ENCODE data around the gene LRRFIP2.

LRRFIP2 gene

GRCh38 chr3:37092484-37092883 lies 81.9 kb downstream of the LRRFIP2 start:
- H3K27ac ChIP-seq (ENCODE audit: low read depth, low read length) = no peak overlapping the region
- no peaks in the 10 kb centered on the region for H3K27me3 ChIP-seq (ENCODE audit: control insufficient read depth in 1 of 2, insufficient read depth in 2 of 2, low read length in 2 of 2)
- H3K4me3 ChIP-seq (ENCODE audit: low read depth in 1 of 2, low read length in 2 of 2) = no peak overlapping the region
- H3K9me3 ChIP-seq (ENCODE audit: low read length) = no peaks in the 10 kb centered on the region
- no peak overlapping the region for H3K9ac ChIP-seq (ENCODE audit: low read length)
- H3K4me1 ChIP-seq (ENCODE audit: insufficient read depth, low read length) = peaks cover 4% of the 10 kb centered on the region
- peaks cover 17% of the 10 kb centered on the region for H3K36me3 ChIP-seq (ENCODE audit: insufficient read depth, low read length)

DNA sequence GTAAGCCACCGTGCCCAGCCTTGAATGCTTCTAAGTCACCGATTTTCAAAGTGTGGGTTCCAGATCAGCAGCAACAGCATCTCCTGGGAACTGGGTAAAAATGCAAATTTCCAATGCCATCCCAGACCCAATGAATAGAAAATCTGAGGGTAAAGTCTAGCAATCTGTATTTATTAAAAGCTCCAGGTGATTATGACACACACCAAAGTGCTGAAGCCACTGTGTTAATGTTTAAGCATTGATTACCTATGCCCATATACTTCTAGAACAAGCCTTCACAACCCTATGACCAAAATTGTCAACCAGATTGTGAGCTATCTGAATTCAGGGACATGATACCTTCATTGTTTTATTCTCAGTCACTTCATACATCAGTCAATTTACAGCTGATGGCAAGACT lies 86.5 kb downstream of the LRRFIP2 start:
- Histone ChIP-seq H3K27me3 (ENCODE audit: control insufficient read depth in 1 of 2, insufficient read depth in 2 of 2, low read length in 2 of 2) (no peaks in the 10 kb centered on the region), H3K4me1 (ENCODE audit: insufficient read depth, low read length) (no peaks in the 10 kb centered on the region), H3K4me3 (ENCODE audit: low read depth in 1 of 2, low read length in 2 of 2) (no peak overlapping the region), H3K9ac (ENCODE audit: low read length) (no peak overlapping the region), H3K9me3 (ENCODE audit: low read length) (no peaks in the 10 kb centered on the region), H3K36me3 (ENCODE audit: insufficient read depth, low read length) (peaks cover 15% of the 10 kb centered on the region), H3K27ac (ENCODE audit: low read depth, low read length) (no peak overlapping the region)

DNA sequence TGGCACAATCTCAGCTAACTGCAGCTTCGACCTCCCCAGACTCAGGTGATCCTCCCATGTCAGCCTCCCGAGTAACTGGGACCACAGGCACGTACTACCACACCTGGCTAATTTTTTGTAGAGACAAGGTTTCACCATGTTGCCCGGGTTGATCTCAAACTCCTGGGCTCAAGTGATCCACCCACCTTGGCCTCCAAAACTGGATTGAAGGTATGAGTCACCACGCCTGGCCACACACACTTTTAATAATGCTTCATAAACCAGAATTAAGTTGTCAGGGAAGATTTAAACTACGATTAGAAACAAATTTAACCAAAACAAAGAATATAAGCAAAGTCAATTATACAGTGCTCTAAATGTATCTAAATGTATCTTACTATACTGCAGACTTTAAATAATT lies 87.5 kb downstream of the LRRFIP2 start:
- Histone ChIP-seq H3K4me1 (ENCODE audit: insufficient read depth, low read length) (no peaks in the 10 kb centered on the region), H3K36me3 (ENCODE audit: insufficient read depth, low read length) (peaks cover 15% of the 10 kb centered on the region), H3K4me3 (ENCODE audit: low read depth in 1 of 2, low read length in 2 of 2) (no peak overlapping the region), H3K27me3 (ENCODE audit: control insufficient read depth in 1 of 2, insufficient read depth in 2 of 2, low read length in 2 of 2) (no peaks in the 10 kb centered on the region), H3K9me3 (ENCODE audit: low read length) (no peaks in the 10 kb centered on the region), H3K27ac (ENCODE audit: low read depth, low read length) (no peak overlapping the region), H3K9ac (ENCODE audit: low read length) (no peak overlapping the region)

GRCh38 chr3:37082317-37082716 lies 92.1 kb downstream of the LRRFIP2 start:
- no peaks in the 10 kb centered on the region for H3K9me3 ChIP-seq (ENCODE audit: low read length)
- H3K4me1 ChIP-seq (ENCODE audit: insufficient read depth, low read length) = no peaks in the 10 kb centered on the region
- H3K4me3 ChIP-seq (ENCODE audit: low read depth in 1 of 2, low read length in 2 of 2) = no peak overlapping the region
- H3K27ac ChIP-seq (ENCODE audit: low read depth, low read length) = no peak overlapping the region
- H3K36me3 ChIP-seq (ENCODE audit: insufficient read depth, low read length) = peaks cover 6% of the 10 kb centered on the region
- no peak overlapping the region for H3K9ac ChIP-seq (ENCODE audit: low read length)
- no peaks in the 10 kb centered on the region for H3K27me3 ChIP-seq (ENCODE audit: control insufficient read depth in 1 of 2, insufficient read depth in 2 of 2, low read length in 2 of 2)

GRCh38 chr3:37075955-37076354 lies 98.4 kb downstream of the LRRFIP2 start:
- Histone ChIP-seq H3K4me3 (ENCODE audit: low read depth in 1 of 2, low read length in 2 of 2) (no peak overlapping the region), H3K9me3 (ENCODE audit: low read length) (no peaks in the 10 kb centered on the region), H3K9ac (ENCODE audit: low read length) (no peak overlapping the region), H3K4me1 (ENCODE audit: insufficient read depth, low read length) (peaks cover 7% of the 10 kb centered on the region), H3K27me3 (ENCODE audit: control insufficient read depth in 1 of 2, insufficient read depth in 2 of 2, low read length in 2 of 2) (no peaks in the 10 kb centered on the region), H3K36me3 (ENCODE audit: insufficient read depth, low read length) (peaks cover 9% of the 10 kb centered on the region), H3K27ac (ENCODE audit: low read depth, low read length) (no peak overlapping the region)

DNA sequence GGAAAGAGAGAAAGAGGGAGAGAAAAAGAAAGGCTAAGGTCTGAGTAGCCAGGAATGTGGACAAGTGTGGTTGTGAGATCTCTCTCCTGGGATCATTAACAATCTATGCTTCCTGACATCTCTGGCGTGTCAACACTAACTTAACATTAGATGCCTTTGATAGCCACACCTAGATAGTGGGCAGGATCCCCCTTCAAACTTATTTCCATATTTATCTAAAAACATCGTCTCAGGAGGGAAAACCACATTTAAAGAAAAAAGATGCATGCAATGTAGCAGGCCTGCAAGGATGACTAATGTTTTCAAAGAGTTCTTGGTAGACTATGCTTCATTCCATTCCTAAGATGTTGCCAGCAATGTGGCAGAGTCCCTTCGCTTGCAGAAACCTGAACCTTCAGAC lies 100.2 kb downstream of the LRRFIP2 start:
- Histone ChIP-seq H3K4me3 (ENCODE audit: low read depth in 1 of 2, low read length in 2 of 2) (no peak overlapping the region), H3K4me1 (ENCODE audit: insufficient read depth, low read length) (peaks cover 7% of the 10 kb centered on the region), H3K27me3 (ENCODE audit: control insufficient read depth in 1 of 2, insufficient read depth in 2 of 2, low read length in 2 of 2) (no peaks in the 10 kb centered on the region), H3K27ac (ENCODE audit: low read depth, low read length) (no peak overlapping the region), H3K9me3 (ENCODE audit: low read length) (no peaks in the 10 kb centered on the region), H3K36me3 (ENCODE audit: insufficient read depth, low read length) (peaks cover 9% of the 10 kb centered on the region), H3K9ac (ENCODE audit: low read length) (no peak overlapping the region)

DNA sequence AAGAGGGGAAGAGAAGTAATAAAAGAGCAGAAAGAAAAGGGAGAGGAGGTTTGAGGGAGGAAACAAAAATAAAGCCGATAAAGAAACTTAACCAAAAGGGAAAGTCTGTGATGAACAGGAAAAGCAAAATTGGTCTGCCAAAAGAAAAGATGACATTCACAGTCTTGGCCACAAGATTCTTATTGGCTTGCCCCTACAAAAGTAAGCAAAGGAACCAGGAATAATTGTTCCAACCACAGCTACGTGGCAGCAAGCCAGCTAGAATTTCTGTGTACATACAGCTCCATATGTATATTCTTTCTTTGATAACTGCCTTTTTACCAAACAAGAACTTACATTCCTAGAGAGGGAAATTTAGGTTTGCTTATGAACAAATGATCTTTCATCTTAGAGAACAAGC lies 101.5 kb downstream of the LRRFIP2 start:
- H3K4me3 ChIP-seq (ENCODE audit: low read depth in 1 of 2, low read length in 2 of 2) = no peak overlapping the region
- peaks cover 7% of the 10 kb centered on the region for H3K4me1 ChIP-seq (ENCODE audit: insufficient read depth, low read length)
- peaks cover 9% of the 10 kb centered on the region for H3K36me3 ChIP-seq (ENCODE audit: insufficient read depth, low read length)
- H3K9ac ChIP-seq (ENCODE audit: low read length) = no peak overlapping the region
- no peak overlapping the region for H3K27ac ChIP-seq (ENCODE audit: low read depth, low read length)
- no peaks in the 10 kb centered on the region for H3K27me3 ChIP-seq (ENCODE audit: control insufficient read depth in 1 of 2, insufficient read depth in 2 of 2, low read length in 2 of 2)
- no peaks in the 10 kb centered on the region for H3K9me3 ChIP-seq (ENCODE audit: low read length)

- Histone ChIP-seq H3K4me3 (ENCODE audit: low read depth in 1 of 2, low read length in 2 of 2) (no peak overlapping the region), H3K27me3 (ENCODE audit: control insufficient read depth in 1 of 2, insufficient read depth in 2 of 2, low read length in 2 of 2) (no peaks in the 10 kb centered on the region), H3K9ac (ENCODE audit: low read length) (no peak overlapping the region), H3K9me3 (ENCODE audit: low read length) (no peaks in the 10 kb centered on the region), H3K27ac (ENCODE audit: low read depth, low read length) (no peak overlapping the region), H3K4me1 (ENCODE audit: insufficient read depth, low read length) (peaks cover 7% of the 10 kb centered on the region), H3K36me3 (ENCODE audit: insufficient read depth, low read length) (peaks cover 9% of the 10 kb centered on the region)
These were observed 102.5 kb downstream of the LRRFIP2 start for GRCh38 chr3:37071921-37072320.

DNA sequence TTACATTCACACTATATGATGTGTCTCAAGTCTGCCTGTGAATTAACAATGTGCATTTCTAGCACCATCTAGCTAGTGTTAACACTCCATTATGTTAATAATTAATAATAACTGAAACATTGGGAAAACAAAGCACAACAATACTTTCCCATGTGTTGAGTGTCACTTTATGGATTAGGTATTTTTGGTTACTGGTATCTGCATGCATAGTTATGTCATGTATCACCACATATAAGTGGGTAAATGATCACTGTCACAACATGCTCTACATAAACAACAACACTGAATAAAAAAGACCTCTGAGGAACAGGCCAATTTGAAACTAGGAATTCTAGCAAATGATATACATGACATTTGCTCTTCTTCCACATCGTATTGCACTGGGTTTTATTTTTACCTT lies 106.4 kb downstream of the LRRFIP2 start:
- Histone ChIP-seq H3K27me3 (ENCODE audit: control insufficient read depth in 1 of 2, insufficient read depth in 2 of 2, low read length in 2 of 2) (no peaks in the 10 kb centered on the region), H3K36me3 (ENCODE audit: insufficient read depth, low read length) (peaks cover 23% of the 10 kb centered on the region), H3K4me1 (ENCODE audit: insufficient read depth, low read length) (peaks cover 7% of the 10 kb centered on the region), H3K27ac (ENCODE audit: low read depth, low read length) (no peak overlapping the region), H3K4me3 (ENCODE audit: low read depth in 1 of 2, low read length in 2 of 2) (no peak overlapping the region), H3K9me3 (ENCODE audit: low read length) (no peaks in the 10 kb centered on the region), H3K9ac (ENCODE audit: low read length) (no peak overlapping the region)

- H3K9me3 ChIP-seq (ENCODE audit: low read length) = no peaks in the 10 kb centered on the region
- peaks cover 2% of the 10 kb centered on the region for H3K4me1 ChIP-seq (ENCODE audit: insufficient read depth, low read length)
- no peak overlapping the region for H3K4me3 ChIP-seq (ENCODE audit: low read depth in 1 of 2, low read length in 2 of 2)
- H3K9ac ChIP-seq (ENCODE audit: low read length) = no peak overlapping the region
- no peaks in the 10 kb centered on the region for H3K27me3 ChIP-seq (ENCODE audit: control insufficient read depth in 1 of 2, insufficient read depth in 2 of 2, low read length in 2 of 2)
- H3K27ac ChIP-seq (ENCODE audit: low read depth, low read length) = no peak overlapping the region
- H3K36me3 ChIP-seq (ENCODE audit: insufficient read depth, low read length) = peaks cover 25% of the 10 kb centered on the region
These were observed 106.8 kb downstream of the LRRFIP2 start for GRCh38 chr3:37067577-37067976.

DNA sequence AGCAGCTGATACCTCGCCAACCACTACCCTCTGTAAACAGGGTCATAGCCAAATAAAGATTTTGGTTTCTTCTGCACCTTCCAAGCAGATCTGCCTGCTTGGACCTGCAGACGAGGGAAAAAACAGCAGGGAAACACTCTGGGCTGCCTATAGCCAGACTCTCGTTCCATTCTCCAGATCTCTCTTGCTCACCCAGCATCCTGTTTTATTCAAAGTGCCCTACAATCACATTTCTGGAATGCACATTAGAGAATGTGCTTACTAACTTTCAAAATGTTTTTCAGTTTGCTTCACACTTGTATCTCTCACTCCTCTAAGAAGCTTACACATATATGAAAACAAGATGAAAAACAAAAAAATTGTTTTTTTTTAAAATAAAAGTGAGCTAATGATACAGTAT lies 109.6 kb downstream of the LRRFIP2 start:
- Histone ChIP-seq H3K27me3 (ENCODE audit: control insufficient read depth in 1 of 2, insufficient read depth in 2 of 2, low read length in 2 of 2) (no peaks in the 10 kb centered on the region), H3K27ac (ENCODE audit: low read depth, low read length) (no peak overlapping the region), H3K4me3 (ENCODE audit: low read depth in 1 of 2, low read length in 2 of 2) (no peak overlapping the region), H3K9me3 (ENCODE audit: low read length) (no peaks in the 10 kb centered on the region), H3K9ac (ENCODE audit: low read length) (no peak overlapping the region), H3K36me3 (ENCODE audit: insufficient read depth, low read length) (peaks cover 23% of the 10 kb centered on the region), H3K4me1 (ENCODE audit: insufficient read depth, low read length) (no peaks in the 10 kb centered on the region)

DNA sequence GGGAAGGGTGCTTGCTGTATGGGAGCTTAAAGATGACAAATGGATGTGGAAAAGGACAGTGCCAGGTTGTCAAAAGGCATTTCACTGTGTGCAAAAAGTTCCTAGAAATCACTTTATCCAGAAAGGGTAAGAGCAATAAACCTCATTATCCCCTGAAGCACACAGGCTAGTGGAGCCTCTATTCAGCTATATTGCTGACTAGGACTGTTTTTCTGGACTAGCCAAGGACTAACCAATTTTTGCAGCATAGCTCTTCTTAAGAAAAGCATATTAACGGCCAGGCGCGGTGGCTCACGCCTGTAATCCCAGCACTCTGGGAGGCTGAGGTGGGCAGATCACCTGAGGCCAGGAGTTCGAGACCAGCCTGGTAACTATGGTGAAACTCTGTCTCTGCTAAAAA lies 116.3 kb downstream of the LRRFIP2 start:
- H3K9me3 ChIP-seq (ENCODE audit: low read length) = no peaks in the 10 kb centered on the region
- H3K27me3 ChIP-seq (ENCODE audit: control insufficient read depth in 1 of 2, insufficient read depth in 2 of 2, low read length in 2 of 2) = no peaks in the 10 kb centered on the region
- H3K27ac ChIP-seq (ENCODE audit: low read depth, low read length) = no peak overlapping the region
- no peak overlapping the region for H3K9ac ChIP-seq (ENCODE audit: low read length)
- H3K4me3 ChIP-seq (ENCODE audit: low read depth in 1 of 2, low read length in 2 of 2) = no peak overlapping the region
- peaks cover 34% of the 10 kb centered on the region for H3K36me3 ChIP-seq (ENCODE audit: insufficient read depth, low read length)
- H3K4me1 ChIP-seq (ENCODE audit: insufficient read depth, low read length) = no peaks in the 10 kb centered on the region

All from muscle layer of colon (tissue), 2 donors.